ENCODE results near the gene TFEC. TPM values are rescaled to one million over a fixed set of nuclear protein-coding genes. Genes with fewer than 3 reads are reported as not detected.

TFEC gene
- polyA plus RNA-seq (2011; rRNA removed) (0.07 and 0.13 TPM in 2 replicates), polyA plus RNA-seq (2017; fragmentation: RNase III; extraction: RNeasy Plus Mini Kit Qiagen cat#74134 plus additional on column Dnase treatment) (0.01 to 0.05 TPM in 2 of 3 replicates, not detected in the other), polyA minus RNA-seq (2011; rRNA and poly(A)+ RNA removed) (not detected in 2 replicates)
- not detected in 2 replicates for polyA plus RNA-seq (2012; cell fraction: cytosol; rRNA removed)
- polyA plus RNA-seq (2012; cell fraction: nucleus; rRNA removed) = 0.04 TPM in 1 of 2 replicates, not detected in the other

GRCh38 chr7:116030651-116031276 lies at the start of gene TFEC:
Gene TFEC, minus strand, starts transcription at chr7:116030763. Its CDS starts 46,322 bp downstream, at chr7:115984441.
- peak in 1 of 2 experiments; percentile 16 for DNase-seq (ENCODE audit: low read depth in 1 of 2, low spot score in 1 of 2)
- WGBS (ENCODE audit: missing lambda C conversion rate) = 4% methylated on average over 3 of the region's 3 CpGs

GRCh38 chr7:116075351-116076145 lies 45.0 kb upstream of the TFEC start:
- WGBS (ENCODE audit: missing lambda C conversion rate) = 66% methylated on average over 5 of the region's 5 CpGs
- Histone ChIP-seq H3K27ac (peak overlapping the region in 1 of 2 experiments; percentile 46; a peak in 1 of 6 replicates), H3K4me3 (no peak overlapping the region), H3K9me3 (no peaks in the 10 kb centered on the region), H3K4me2 (no peak overlapping the region), H3K4me1 (no peaks in the 10 kb centered on the region)
- no peak for TF ChIP-seq HOXB13 (CRISPR knock-in tag; IDR thresholded peaks at IDR 0.05; ENCODE audit: low read depth)
- TF ChIP-seq FOSL2 (IDR thresholded peaks at IDR 0.05) = no peak
- no peak for TF ChIP-seq FOSL2 (CRISPR knock-in tag; IDR thresholded peaks at IDR 0.05)
- TF ChIP-seq RCOR1 (IDR thresholded peaks at IDR 0.05; ENCODE audit: low read depth, low read length) = no peak
- TF ChIP-seq RAD21 (conservative IDR thresholded peaks at IDR 0.05 in 1 of 2, IDR thresholded peaks at IDR 0.05 in 1 of 2) = no peak
- no peak for TF ChIP-seq PHF8 (IDR thresholded peaks at IDR 0.05; ENCODE audit: borderline replicate concordance, low read depth)
- no peak for TF ChIP-seq EHF (CRISPR knock-in tag; IDR thresholded peaks at IDR 0.05)
- TF ChIP-seq CHD2 (IDR thresholded peaks at IDR 0.05; ENCODE audit: low read length, partially characterized antibody) = no peak
- no peak for TF ChIP-seq KDM5A (IDR thresholded peaks at IDR 0.05)
- no peak for TF ChIP-seq ESRRA (IDR thresholded peaks at IDR 0.05; ENCODE audit: borderline replicate concordance, low read length)
- TF ChIP-seq HES2 (IDR thresholded peaks at IDR 0.05) = no peak
- TF ChIP-seq CEBPB (IDR thresholded peaks at IDR 0.05) = no peak
- TF ChIP-seq REST (IDR thresholded peaks at IDR 0.05) = no peak
- DNase-seq (ENCODE audit: low read depth in 1 of 2, low spot score in 1 of 2) = peak in 1 of 2 experiments; percentile 6
- POLR2A ChIA-PET = no interaction called here
- CTCF ChIA-PET = no interaction called here
- FAIRE-seq = no peak
- no peak for ATAC-seq

More at GRCh38 chr7:116030651-116031276, at the start of gene TFEC:
- Histone ChIP-seq H3K4me2 (0 out of 3 replicates have a peak within 1 kb of the TSS, but pooled peaks have one; percentile 6), H3K4me3 (no peak within 1 kb of the TSS), H3K4me1 (peaks cover 6% of the 10 kb centered on the region; the same call in 1 of the 3 replicates), H3K27ac (no peak within 1 kb of the TSS), H3K9me3 (no peaks in the 10 kb centered on the region)
- POLR2A ChIA-PET = no interaction called here
- TF ChIP-seq ELK1 (IDR thresholded peaks at IDR 0.05; ENCODE audit: low read depth, low read length) (no peak), HMGXB4 (CRISPR knock-in tag; IDR thresholded peaks at IDR 0.05; ENCODE audit: borderline replicate concordance) (no peak), ATOH8 (CRISPR knock-in tag; IDR thresholded peaks at IDR 0.05; ENCODE audit: low read depth) (no peak), TFCP2L1 (CRISPR knock-in tag; IDR thresholded peaks at IDR 0.05) (no peak), MAFK (IDR thresholded peaks at IDR 0.05; ENCODE audit: partially characterized antibody) (peak; percentile 14), JUNB (IDR thresholded peaks at IDR 0.05) (no peak), HOXA7 (CRISPR knock-in tag; IDR thresholded peaks at IDR 0.05) (no peak), CEBPB (IDR thresholded peaks at IDR 0.05) (0 out of 4 replicates have a peak, but pooled peaks of 1 of the 2 experiments have one; percentile 10), RARB (CRISPR knock-in tag; IDR thresholded peaks at IDR 0.05) (no peak), POLR2AphosphoS2 (conservative IDR thresholded peaks at IDR 0.05; ENCODE audit: low read length) (no peak), ESRRA (IDR thresholded peaks at IDR 0.05; ENCODE audit: borderline replicate concordance, low read length) (no peak), ZSCAN20 (CRISPR knock-in tag; IDR thresholded peaks at IDR 0.05) (no peak)
- CTCF ChIA-PET = no interaction called here
- ATAC-seq (no peak), FAIRE-seq (no peak)

All from A549 (cell line).